GM12872 (cell line): Measurements from ENCODE around the gene PAQR7.

Experiments used
- CTCF ChIP-seq: IDR thresholded peaks from 3 replicates; pipeline ENCODE4 v1.5.1; 2011; ENCODE audit warnings: low read depth, mild to moderate bottlenecking, low read length, moderate library complexity; ENCODE audit not compliant: insufficient read depth

The PAQR7 gene

DNA sequence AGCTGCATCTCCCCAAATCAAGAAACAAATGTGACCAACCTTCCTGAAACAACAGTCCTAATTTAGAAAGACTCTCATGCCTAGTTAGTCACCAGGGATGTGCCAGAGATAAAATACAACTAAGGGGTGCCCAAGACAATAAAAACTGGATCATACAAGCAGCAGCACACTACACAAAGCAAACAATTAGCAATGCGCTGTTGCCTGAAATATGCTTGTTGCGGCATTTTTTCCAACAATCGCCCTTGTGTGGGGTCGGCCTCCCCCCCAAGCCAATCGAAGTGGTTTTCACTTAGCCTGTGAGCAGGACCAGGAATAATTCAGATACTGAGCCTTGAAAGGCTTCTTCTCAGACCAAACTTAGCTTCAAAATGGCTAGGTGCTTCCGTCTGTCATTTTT lies 32.1 kb upstream of the PAQR7 start:
- TF ChIP-seq CTCF, result no peak

DNA sequence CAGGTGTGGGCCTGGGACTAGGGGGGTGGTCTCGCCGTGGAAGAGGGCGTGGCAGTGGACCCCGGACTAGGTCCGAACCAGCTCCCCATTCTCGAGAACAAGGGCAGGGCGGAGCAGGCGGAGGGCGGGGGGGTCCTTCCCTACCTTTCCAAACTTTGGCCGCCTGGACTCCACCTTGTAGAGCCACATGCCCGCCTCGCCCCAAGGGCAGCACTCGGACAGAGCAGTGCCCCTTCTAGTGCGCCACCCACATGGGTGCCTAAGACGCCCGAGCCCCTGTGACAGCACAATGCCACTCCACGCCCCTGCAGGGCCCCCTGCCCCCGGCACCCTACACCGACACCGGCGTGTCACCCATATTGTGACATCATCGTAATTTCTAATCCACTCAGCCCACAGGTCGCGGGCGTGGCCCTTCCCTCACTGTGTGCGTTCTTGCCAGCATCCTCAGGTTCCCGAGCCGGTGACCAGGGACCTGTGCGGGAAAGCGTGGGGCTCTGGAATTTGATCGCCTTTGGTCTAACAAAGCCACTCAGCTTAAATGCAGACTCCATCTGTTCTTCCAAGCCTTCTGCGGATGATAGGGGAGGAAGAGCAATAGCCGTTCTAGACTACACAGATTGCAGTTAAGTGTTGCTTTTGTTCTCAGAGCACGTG lies 31.3 kb upstream of the PAQR7 start:
- no peak for TF ChIP-seq CTCF

GRCh38 chr1:25905680-25906643 lies 30.5 kb upstream of the PAQR7 start, which contains the start of gene STMN1:
STMN1 (minus strand) TSS chr1:25906419; CDS start chr1:25904676, 1,743 bp downstream.
- 0 out of 3 replicates have a peak, but pooled peaks have one; percentile 4 for TF ChIP-seq CTCF

DNA sequence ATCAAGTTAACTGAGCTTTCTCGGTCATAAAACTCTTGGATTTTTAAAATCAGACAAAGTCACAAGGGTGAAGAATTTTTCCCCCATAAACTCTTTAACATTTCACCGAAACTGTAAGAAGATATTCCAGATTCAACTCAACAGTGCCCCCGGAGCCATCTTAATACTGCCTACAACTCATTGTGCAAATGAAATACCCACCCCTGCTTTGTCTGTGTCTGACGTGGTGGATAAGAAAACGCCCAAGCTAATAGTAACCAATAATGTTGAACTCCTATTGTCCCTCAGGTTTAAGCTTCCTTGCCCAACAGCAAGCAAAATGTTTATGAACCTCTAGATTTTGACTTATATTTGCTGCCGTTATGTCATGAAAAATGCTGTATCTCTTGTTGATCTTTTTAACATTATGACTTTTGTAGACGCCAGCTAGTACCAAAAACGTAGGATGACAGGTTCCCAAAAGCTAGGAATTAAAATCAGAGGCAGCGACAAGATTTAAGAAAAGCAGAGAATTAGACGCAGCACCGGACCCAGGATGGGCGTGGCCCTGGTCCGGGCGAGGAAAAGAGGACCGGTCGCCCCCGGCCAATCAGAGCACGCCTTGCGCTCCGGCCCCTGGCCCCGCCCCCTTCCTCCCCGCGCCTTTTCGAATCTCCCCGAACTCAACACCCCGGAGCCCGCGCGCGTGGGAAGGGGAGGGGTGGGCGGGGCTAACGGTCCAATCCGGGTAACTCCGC lies 29.6 kb upstream of the PAQR7 start:
- TF ChIP-seq CTCF, result no peak

- no peak for TF ChIP-seq CTCF
Measured at GRCh38 chr1:25903986-25904385, 28.5 kb upstream of the PAQR7 start.

- no peak for TF ChIP-seq CTCF
Measured at GRCh38 chr1:25902462-25902861, 27.0 kb upstream of the PAQR7 start.

- TF ChIP-seq CTCF, result no peak
Measured at GRCh38 chr1:25900219-25900618, 24.7 kb upstream of the PAQR7 start.
